ENCODE measurements around the gene C1orf210.

GRCh38 chr1:43327549-43328292 lies 42.3 kb upstream of the C1orf210 start:
- TF ChIP-seq CTCF (IDR thresholded peaks at IDR 0.05; ENCODE audit: low read depth, low read length, poor library complexity, severe bottlenecking) (no peak), EZH2phosphoT487 (IDR thresholded peaks at IDR 0.05; ENCODE audit: borderline replicate concordance, low read length) (no peak)

Measured in DOHH2 (cell line).